ENCODE measurements around the gene CFHR4. TPM values are rescaled to one million over a fixed set of nuclear protein-coding genes. Genes with fewer than 3 reads are reported as not detected.
"Not testable (repeated sequence)": the region's sequence is repeated elsewhere in the genome, so short reads cannot be mapped to it uniquely, and the experiment has no call there.

Gene CFHR4
- total and polyA plus RNA-seq, 2 donors (not counting 1 experiment from before 2014, with no cell fraction given): not detected

GRCh38 chr1:196926839-196927238 lies 39.0 kb downstream of the CFHR4 start:
- CTCF ChIA-PET: not testable (repeated sequence)

GRCh38 chr1:196932853-196933252 lies 45.0 kb downstream of the CFHR4 start:
- H3K79me2 ChIP-seq (ENCODE audit: control insufficient read depth, insufficient read depth, low read length); H3K4me1 Mint-ChIP-seq; H3K4me3 Mint-ChIP-seq; H3K9me3 Mint-ChIP-seq (ENCODE audit: insufficient read depth); H3K27ac ChIP-seq (ENCODE audit: low read length in 2 of 2); DNase-seq; H3K27ac Mint-ChIP-seq; H3K36me3 ChIP-seq (replicated peaks in 1 of 2; ENCODE audit: control extremely low read depth in 1 of 2, control insufficient read depth in 1 of 2, extremely low read depth in 1 of 2, insufficient read depth in 2 of 2, low read length in 1 of 2); H3K4me2 ChIP-seq (replicated peaks; ENCODE audit: low read depth, low read length, poor library complexity, severe bottlenecking); H3K4me3 ChIP-seq (ENCODE audit: control extremely low read depth in 1 of 5, extremely low read depth in 1 of 5, insufficient read depth in 1 of 5, low read depth in 2 of 5, low read length in 4 of 5); H3K27me3 ChIP-seq (replicated peaks in 1 of 4; ENCODE audit: control extremely low read depth in 1 of 4, control insufficient read depth in 3 of 4, insufficient read depth in 4 of 4, low read length in 3 of 4); CTCF ChIA-PET; ATAC-seq (ENCODE audit: low read depth); POLR2A ChIA-PET; H3K4me1 ChIP-seq (ENCODE audit: control insufficient read depth in 2 of 2, insufficient read depth in 2 of 2, low read length in 2 of 2); H3K9me3 ChIP-seq (ENCODE audit: control extremely low read depth in 1 of 3, control insufficient read depth in 2 of 3, insufficient read depth in 1 of 3, low read length in 2 of 3); H3K9ac ChIP-seq (ENCODE audit: low read length); H3K27me3 Mint-ChIP-seq; H4K20me1 ChIP-seq (ENCODE audit: control insufficient read depth, insufficient read depth, low read length, poor library complexity, severe bottlenecking); H2AFZ ChIP-seq (ENCODE audit: insufficient read depth, low read depth, low read length, poor library complexity, severe bottlenecking); intact Hi-C loops (cut with micrococcal nuclease): not testable (repeated sequence)
- WGBS (ENCODE audit: insufficient coverage): no CpG with 5 or more reads among the region's 2 CpGs

More at GRCh38 chr1:196926839-196927238, 39.0 kb downstream of the CFHR4 start:
- H3K4me1 ChIP-seq (ENCODE audit: control insufficient read depth in 2 of 2, insufficient read depth in 2 of 2, low read length in 2 of 2); H3K27ac ChIP-seq (ENCODE audit: low read length in 2 of 2); DNase-seq; H3K27ac Mint-ChIP-seq; H4K20me1 ChIP-seq (ENCODE audit: control insufficient read depth, insufficient read depth, low read length, poor library complexity, severe bottlenecking); H2AFZ ChIP-seq (ENCODE audit: insufficient read depth, low read depth, low read length, poor library complexity, severe bottlenecking); H3K36me3 ChIP-seq (replicated peaks in 1 of 2; ENCODE audit: control extremely low read depth in 1 of 2, control insufficient read depth in 1 of 2, extremely low read depth in 1 of 2, insufficient read depth in 2 of 2, low read length in 1 of 2); H3K79me2 ChIP-seq (ENCODE audit: control insufficient read depth, insufficient read depth, low read length); ATAC-seq (ENCODE audit: low read depth); H3K4me3 ChIP-seq (ENCODE audit: control extremely low read depth in 1 of 5, extremely low read depth in 1 of 5, insufficient read depth in 1 of 5, low read depth in 2 of 5, low read length in 4 of 5); H3K4me3 Mint-ChIP-seq; intact Hi-C loops (cut with micrococcal nuclease); H3K4me2 ChIP-seq (replicated peaks; ENCODE audit: low read depth, low read length, poor library complexity, severe bottlenecking); H3K9me3 Mint-ChIP-seq (ENCODE audit: insufficient read depth); H3K9me3 ChIP-seq (ENCODE audit: control extremely low read depth in 1 of 3, control insufficient read depth in 2 of 3, insufficient read depth in 1 of 3, low read length in 2 of 3); H3K27me3 ChIP-seq (replicated peaks in 1 of 4; ENCODE audit: control extremely low read depth in 1 of 4, control insufficient read depth in 3 of 4, insufficient read depth in 4 of 4, low read length in 3 of 4); POLR2A ChIA-PET; H3K9ac ChIP-seq (ENCODE audit: low read length); H3K27me3 Mint-ChIP-seq; H3K4me1 Mint-ChIP-seq: not testable (repeated sequence)
- WGBS (ENCODE audit: insufficient coverage): no CpG with 5 or more reads among the region's 1 CpG
